GM21526 (cell line): ENCODE measurements around the gene WNT3A.

Experiments used
- ATAC-seq: cut with Tn5 transposase; IDR thresholded peaks from one replicate; pipeline ENCODE4 v1.9.1; 2021; ENCODE audit warnings: moderate library complexity; ENCODE audit not compliant: unreplicated experiment, low FRiP score

The WNT3A gene

DNA sequence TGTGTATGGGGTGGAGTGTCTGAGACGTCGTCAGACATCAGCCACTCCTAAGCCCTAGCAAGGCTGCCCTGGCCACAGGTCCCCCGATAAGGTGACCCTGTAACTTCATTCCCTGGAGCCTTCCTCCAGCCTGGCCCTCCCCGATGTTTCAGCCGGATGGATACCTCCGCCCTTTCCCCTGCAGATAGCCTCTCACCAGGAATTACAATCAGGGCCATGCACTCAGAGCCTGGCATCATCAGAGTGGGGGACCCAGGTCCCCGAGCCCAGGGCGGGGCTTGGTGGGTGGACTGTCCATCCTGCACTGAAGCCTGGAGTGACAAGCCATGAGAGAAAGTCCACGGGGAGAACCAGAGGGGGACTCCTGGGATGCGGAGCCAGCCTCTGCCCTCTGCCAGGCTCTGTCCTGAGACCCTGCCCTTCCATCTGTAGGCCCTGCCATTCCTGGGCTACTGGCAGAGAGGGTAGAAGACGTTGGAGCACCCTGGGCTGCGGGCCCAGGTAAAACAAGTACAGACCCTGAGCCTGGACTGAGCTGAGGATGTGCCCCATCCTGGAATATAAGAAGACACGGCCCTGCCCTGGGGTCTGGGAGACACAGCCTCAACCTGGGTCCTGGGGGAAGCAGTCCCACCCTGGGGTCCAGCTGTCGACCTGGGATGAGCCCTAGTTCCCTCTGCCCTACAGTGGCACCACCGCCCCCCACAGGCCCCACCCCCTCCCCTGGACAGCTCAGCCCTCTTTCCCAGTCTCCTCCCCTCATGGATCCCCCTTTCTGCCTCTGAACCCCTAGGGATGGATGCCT lies 58.9 kb downstream of the WNT3A start:
- ATAC-seq = no peak

DNA sequence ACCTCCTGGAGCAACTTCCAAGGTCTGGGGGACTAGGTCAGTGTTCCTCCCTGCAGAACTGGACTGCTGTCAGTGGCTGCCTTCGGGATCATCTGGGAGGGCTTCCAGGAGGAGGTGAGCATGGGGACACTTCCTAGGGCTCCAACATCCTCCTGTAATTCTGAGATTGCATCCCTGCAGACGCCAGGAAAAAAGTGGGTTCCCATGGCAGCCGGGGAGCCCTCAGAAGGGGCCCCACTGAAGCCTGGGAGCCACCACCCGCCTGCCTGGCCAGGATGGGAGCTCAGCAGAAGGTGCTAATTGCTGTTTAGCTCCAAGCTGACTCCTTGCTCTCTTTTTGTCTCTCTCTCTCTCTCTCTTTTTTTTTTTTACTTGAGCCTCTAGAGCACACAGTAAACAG lies 59.6 kb downstream of the WNT3A start:
- ATAC-seq = no peak

DNA sequence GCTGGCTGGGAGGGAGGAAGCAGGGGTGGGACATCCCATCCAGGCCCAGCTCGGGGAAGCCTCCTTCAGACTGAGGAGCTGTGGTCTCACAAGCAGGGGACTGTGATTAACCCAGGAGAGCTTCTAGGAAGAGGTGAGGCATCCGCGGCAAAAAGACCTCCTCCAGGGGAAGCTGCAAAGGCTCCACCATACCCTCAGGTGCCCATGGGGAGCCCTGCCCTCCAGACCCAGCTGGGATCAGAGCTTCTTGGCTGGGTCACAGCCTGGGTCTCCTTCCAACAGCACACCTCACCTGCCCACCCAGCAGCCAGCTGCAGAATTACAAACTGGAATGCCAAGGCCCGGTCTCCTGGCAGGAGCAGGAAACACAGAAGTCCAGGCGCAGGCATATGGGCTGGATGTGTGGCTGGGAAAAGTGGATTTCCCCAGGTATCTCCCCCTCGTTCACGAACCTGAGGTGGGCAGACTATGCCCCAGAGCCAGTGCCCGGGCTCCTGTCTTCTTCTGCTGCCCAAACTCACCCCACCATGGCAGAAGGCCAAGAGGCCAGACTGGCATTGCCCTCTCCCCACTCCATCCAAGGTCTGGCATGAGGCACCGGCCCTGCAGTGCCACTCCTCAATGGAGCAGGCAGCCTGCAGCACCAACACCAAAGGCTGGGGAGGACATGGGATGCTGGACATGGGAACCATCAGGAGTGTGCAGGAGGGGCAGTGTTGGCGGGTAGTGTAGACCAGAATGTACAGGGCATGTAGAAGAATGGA lies 60.3 kb downstream of the WNT3A start:
- ATAC-seq = no peak

DNA sequence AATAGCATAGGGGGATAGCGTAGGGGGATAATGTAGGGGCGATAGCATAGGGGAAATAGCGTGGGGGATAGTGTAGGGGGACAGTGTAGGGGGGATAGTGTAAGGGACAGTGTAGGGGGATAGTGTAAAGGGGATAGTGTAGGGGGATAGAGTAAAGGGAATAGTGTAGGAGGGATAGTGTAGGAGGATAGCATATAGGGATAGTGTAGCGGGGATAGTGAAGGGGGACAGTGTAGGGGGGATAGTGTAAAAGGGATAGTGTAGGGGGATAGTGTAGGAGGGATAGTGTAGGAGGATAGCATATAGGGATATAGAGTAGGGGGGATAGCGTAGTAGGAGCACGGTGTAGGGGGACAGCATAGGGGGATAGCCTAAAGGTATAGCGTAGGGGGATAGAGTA lies 61.6 kb downstream of the WNT3A start:
- no peak for ATAC-seq

DNA sequence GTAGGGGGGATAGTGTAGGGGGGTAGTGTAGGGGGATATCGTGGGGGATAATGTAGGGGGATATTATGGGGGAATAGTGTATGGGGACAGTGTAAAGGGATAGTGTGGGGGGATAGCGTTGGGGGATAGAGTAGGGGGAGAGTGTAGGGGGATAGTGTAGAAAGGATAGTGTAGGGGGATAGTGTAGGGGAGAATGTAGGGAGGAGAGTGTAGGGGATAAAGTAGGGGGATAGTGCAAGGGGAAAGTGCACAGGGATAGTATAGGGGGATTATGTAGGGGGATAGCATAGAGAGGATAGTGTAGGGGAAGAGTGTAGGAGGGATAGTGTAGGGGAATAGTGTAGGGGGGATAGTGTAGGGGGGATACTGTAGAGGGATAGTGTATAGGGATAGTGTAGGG lies 63.4 kb downstream of the WNT3A start:
- no peak for ATAC-seq

DNA sequence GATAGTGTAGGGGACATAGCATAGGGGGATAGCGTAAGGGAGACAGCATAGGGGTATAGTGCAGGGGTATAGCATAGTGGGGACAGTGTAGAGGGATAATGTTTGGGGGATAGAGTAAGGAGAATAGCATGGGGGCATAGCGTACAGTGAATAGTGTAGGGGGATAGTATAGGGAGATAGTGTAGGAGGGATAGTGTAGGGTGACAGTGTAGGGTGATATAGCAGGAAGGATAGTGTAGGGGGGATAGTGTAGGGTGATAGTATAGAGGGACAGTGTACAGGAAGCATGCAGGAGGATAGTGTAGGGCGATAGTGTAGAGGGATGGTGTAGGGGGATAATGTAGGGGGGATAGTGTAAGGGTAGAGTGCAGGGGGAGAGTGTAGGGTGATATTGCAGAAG lies 64.1 kb downstream of the WNT3A start:
- ATAC-seq = no peak

DNA sequence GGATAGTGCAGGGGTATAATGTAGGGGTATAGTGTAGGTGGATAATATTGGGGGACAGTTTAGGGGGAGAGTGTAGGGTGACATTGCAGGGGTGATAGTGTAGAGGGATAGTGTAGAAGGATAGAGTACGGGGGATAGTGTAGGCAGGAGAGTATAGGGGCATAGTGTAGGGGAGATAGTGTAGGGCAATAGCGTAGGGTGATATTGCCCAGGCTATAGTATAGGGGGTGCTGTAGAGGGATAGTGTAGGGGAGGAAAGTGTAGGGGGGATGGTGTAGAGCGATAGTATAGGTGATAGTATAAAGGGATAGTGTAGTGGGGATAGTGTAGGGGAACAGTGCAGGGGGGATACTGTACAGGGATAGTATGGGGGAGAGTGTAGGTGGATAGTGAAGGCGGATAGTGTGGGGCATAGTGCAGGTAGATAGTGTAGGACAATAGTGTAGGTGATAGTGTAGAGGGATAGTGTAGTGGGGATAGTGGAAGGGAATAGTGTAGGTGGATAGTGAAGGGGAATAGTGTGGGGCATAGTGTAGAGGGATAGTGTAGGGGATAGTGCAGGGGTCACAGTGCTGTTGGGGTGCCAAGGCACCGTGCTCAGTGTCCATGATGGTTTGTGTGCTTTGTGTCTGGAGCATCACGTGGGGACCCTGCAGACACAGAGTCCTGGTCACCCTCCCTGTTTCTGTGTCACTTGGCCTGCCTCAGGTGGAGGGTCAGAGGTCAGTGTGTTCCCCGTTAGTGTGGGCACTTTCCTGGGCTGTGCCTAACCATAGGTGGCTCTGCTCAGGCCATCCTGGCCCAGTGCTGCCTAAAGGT lies 65.2 kb downstream of the WNT3A start:
- ATAC-seq = no peak

DNA sequence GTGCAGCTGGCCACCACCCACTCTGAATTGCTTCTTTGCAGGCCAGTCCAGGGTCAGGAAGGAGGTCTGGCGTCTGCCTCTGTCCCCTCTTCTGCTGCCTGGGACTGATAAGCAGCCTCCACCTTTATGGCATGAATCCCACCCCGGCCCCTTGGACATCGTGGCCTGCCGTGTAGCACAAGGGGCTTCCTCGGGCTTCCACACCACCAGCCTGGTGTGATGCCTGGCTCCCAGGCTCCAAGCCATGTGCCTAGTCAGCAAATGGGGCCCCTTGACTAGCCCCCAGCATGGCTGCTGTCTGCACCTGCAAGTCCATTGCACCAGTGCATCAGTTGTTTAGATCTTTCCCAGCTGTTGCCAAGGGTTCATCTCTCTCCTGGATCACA lies 65.9 kb downstream of the WNT3A start:
- ATAC-seq = no peak

DNA sequence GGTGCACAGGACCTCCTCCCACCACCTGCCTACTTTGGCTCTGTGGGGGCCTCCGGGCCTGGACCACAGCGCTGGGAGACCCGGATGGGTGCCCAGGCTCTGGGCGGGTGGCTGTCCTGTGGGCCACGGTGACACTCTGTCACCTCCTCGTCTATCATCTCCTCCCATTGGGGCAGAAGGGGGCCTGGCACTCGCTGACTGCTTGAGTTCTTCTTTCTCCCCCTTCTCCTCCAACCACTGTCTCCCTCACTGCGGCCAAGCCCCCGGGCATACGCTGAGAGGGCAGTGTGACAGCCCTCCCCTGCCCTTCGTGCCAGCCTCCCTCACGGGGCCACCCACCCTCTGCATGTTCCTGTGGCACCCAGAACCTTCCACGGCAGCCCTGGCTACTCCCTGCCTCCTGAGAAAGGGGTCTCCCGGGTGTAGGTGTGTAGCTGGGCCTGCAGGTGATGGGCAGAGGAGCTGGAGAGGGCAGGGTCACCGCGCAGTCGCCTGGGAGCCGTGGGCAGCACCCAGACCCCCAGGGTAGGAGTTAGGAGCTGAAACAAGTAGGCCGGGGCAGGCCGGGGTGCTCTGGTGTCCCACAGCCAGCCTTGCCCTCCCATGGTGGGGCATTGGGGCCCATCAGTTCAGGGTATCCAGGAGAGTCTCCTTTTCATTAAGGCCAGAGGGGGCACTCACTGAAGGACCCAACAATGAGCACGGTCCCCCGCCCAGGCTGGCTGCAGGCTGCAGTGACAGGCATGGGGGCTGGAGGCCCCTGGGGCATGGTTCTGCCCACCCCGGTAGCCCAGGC lies 66.5 kb downstream of the WNT3A start:
- no peak for ATAC-seq

DNA sequence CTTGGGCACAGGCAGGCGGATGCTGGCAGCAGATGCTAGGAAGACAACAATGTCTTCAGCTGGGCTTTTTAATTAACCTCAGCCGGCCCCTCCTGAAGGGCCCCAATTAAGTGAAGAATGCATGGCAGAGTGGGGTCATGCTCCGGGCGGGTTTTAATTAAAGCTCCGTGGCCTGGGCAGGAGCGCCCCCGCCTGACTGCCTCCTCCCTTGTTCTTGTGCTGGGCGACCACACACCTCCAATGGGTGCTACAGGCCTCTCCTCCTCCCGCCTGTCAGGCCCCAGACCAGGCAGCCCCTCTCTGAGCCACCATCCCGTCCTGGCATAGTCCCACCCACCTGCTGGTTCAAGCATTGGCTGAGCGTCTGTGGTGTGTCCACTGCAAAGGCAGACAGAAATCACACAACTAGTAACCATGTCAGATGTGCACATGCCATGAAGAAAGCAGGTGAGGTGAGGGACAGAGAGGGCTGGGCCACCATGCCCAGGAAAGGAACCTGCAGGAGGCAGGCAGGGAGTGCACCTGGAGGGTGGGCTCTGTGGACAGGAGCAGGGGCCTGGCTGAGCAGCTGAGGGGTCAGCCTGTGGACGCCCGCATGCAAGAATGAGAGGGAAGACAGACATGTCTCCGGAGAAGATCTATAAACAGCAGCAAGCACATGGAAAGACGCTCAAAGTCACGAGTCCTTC lies 67.2 kb downstream of the WNT3A start:
- no peak for ATAC-seq

DNA sequence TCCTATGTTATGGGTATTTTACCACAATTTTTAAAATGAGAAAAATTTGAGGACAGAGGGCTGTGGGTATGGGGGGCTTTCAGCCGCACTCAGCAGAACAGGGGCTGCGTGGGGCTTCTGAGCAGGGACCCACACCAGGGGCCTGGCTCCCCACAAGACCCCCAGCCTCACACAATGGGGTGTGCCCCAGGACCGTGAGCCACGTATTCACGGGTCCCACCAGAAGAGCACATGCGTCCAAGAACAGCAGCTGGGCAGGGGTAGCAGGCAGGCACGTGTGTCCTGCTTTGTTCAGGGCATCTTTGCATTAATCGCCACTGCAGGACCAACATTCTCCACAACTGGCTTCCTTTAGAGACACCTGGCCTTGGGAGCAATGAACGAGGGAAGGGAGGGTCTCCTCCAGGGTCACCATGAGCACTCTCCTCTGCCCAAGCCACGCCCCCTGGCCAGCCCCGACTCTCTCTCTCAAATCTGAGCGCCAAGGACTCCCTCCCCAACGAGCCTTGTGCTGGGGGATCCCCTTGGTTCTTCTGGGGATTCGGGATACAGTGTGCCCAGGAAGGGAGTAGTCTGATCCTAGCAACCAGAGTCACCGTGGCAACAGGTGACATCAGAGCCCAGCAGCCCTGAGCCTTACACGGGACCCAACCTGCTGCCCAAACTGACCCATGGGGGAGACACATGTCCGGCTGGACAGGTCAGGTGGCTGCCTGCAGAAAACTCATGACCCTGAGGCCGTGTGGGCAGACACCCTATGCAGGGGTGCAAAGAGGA lies 68.3 kb downstream of the WNT3A start:
- no peak for ATAC-seq

DNA sequence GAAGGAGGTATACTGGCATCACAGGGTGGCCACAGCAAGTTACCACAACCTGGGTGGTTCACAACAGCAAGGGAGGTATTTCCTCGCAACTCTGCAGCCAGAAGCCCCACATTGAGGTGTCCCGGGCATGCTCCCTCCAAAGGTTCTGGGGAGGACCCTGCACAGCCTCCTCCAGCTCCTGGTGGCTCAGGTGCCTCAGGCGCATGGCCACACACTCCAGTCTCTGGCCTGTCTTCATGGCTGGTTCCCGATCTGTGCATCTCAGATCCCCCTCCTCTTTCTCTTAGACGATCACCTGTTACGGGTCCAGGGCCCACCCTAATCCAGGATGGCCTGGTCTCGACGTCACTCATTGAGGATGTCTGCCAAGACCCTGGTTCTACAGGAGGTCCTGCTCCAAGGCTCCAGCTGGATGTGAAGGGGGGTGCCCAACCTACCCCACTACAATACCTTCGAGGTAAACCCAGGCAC lies 69.0 kb downstream of the WNT3A start:
- no peak for ATAC-seq

DNA sequence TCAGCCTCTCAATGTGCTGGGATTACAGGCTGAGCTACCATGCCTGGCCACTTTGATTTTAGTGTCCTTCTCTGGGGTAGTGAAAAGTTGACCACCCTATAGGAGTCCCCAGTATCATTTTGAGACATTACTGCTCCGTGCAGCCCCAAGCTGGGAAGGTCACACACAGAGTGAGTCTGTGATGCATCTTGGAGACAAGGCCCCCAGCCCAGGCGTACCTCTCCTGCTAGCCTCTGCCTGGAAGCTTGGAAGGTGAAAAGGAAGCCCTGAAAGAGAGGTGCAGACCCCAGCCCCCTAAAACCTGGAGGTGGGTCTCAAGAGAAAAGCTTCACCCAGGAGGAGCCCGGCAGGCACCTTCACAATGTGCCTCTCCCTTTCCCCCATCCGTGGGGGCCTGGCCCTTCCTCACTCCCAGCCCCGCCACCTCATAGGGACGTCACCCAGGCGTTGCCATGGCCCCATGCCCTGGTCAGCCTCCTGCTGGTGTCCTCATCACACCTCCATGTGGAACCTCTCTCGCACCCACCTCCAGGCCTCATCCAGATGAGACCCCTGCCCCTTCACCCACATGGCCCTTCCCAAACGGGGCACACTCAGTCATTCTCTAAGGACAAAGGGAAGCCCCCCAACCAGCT lies 70.1 kb downstream of the WNT3A start:
- ATAC-seq = no peak

DNA sequence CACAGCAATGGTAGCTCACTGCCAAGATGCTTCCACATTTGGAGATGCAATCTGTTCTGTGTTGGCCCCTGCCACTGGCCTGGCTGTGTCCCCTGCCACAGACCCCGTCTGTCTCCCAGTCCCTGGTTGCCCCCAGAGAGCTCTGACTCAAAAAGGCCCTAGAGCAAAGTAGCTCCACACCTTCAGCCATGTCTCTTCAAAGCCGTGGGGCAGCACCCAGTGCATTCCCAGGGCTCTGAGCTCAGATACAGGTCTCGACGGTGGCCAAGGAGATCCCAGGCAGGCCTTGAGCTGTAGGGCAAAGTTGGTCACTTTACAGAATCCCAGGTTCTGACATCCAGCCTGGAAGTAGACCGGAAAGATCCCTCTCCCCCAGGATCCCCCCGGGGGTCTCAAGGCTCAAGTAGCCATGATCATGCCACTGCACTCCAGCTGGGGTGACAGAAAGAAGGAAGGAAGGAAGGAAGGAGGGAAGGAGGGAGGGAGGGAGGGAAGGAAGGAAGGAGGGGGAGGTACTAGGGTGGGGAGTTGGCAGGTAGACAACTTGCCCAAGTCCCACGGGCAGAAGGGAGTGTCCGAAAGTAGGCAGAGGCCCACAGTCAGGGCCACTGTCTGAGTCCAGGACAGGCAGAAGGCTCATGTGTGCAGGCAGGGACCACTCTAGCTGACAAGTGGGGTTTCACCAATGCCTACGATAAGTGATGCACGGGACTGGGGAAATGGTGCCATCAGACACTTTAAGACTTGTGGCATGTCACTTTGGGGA lies 71.0 kb downstream of the WNT3A start:
- no peak for ATAC-seq

DNA sequence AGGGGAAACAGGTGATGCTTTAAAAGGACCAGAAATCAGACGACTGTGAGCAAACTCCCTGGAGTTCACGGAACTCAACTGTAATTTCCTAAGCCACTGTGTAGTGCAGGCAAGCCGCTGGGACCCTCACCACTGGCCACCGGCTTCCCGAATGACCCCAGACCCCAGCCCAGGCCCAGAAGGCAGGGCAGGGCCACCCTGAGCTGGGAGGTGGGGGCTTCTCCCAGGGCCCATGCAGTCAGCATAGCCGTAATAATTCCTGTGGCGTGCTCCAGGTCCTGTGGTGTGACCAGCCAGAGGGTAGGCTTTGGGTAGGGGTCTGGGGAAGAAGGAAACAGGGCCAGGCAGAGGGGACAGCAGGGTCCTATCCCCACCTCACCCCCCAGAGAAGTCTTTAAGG lies 72.2 kb downstream of the WNT3A start:
- ATAC-seq = no peak

DNA sequence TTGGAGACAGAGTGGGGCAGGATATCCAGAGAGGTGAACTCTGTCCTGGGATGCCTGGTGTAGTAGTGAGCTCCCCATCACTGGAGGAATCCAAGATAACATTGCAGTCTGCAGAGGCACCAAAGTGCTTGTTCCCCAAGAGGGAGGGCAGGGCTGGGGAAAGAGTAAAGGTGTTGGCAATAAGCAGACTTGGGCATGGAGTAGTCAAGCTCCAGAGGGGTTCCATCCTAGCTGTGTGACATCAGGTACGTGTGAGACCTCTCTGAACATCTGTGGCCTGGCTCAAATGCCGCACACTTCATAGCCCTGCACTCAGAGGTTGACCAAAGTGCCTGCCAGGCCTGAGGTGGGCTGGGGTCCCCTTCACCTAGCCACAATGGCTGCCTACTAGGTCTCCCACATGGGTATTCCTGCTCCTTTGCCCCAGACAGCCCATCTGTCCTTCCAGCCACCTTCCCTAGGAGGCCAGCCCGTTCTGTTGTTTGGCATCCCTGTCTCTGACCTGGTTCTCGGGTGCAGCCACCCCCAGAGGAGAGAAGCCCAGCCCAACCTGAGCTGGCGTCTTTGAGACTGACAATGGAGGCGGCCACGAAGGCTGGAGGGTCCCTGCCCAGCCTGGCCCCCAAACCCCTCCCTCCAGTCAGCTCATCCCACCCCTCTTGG lies 72.9 kb downstream of the WNT3A start:
- ATAC-seq = no peak

DNA sequence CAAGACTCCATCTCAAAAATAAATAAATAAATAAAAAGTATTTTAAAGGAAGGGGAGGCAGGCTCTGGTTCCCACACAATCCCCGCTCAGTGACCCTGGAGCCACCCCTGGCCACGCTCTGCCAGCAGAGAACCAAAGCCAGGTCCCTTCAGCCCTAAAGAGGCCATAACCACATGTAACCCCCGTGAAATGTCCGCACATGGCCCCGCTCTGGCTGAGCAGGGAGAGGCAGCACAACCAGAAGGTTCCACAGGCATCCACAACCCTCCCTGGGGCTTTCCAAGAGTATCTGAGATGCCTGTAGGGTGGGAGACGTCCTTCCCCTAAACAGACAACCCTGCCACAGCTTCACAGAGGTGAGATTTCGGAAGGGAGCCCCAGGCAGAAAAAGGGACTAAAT lies 74.3 kb downstream of the WNT3A start:
- no peak for ATAC-seq
